Peyer's patch (tissue), 4 donors: ENCODE data around the gene ABCA10.

Experiments
- POLR2A ChIP-seq, 2 donors: fragments of 450-650 bp; IDR thresholded peaks; one replicate each; pipeline ENCODE4 v1.5.1; 2017; ENCODE audit warnings: antibody characterized with exemption in 2 of 2, mild to moderate bottlenecking in 2 of 2, moderate library complexity in 2 of 2
- TF ChIP-seq, protein P1 (sequence below), 6 experiments: fragments of 450-650 bp in 4 of 6; fragments of 200-600 bp in 2 of 6; sonication (generic) in 1 of 6; IDR thresholded peaks; one replicate each; pipeline ENCODE4 v1.5.1; 2017 to 2019; ENCODE audit warnings: antibody characterized with exemption in 6 of 6, mild to moderate bottlenecking in 3 of 6, moderate library complexity in 1 of 6

DNA sequence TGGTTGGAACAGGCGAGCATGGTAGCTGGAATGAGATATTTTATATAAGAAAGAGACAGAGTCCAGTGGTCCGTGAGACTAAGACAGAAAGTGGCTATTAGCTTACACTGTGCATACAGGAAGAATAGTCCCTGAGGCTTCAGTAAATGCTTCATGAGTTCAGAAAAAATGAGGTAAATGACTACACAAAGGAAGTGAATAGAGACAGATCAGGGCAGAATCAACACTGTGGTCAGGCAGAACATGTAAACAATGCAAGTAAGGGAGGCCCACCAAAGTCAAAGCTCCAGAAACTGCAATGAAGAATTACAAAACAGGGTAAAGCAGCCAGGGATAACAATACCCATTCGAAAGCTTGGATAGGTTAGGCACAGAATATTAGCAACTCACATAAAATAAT is 4.8 kb downstream of the ABCA10 start:
- TF ChIP-seq, protein P1, sequence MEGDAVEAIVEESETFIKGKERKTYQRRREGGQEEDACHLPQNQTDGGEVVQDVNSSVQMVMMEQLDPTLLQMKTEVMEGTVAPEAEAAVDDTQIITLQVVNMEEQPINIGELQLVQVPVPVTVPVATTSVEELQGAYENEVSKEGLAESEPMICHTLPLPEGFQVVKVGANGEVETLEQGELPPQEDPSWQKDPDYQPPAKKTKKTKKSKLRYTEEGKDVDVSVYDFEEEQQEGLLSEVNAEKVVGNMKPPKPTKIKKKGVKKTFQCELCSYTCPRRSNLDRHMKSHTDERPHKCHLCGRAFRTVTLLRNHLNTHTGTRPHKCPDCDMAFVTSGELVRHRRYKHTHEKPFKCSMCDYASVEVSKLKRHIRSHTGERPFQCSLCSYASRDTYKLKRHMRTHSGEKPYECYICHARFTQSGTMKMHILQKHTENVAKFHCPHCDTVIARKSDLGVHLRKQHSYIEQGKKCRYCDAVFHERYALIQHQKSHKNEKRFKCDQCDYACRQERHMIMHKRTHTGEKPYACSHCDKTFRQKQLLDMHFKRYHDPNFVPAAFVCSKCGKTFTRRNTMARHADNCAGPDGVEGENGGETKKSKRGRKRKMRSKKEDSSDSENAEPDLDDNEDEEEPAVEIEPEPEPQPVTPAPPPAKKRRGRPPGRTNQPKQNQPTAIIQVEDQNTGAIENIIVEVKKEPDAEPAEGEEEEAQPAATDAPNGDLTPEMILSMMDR (IDR thresholded peaks at IDR 0.05) = no peak
- TF ChIP-seq POLR2A (IDR thresholded peaks at IDR 0.05) = no peak
